Calu3 (cell line): ENCODE results near the gene NOP14. TPM values are rescaled to one million over a fixed set of nuclear protein-coding genes. Genes with fewer than 3 reads are reported as not detected.
"Not testable (repeated sequence)": the region's sequence is repeated elsewhere in the genome, so short reads cannot be mapped to it uniquely, and the experiment has no call there.

Experiments used
- BruUV-seq: library from RNA; stranded (reverse); fragments of 400-500 nt; replicated peaks from 2 replicates; lab custom pipeline; 2021; lab: Mats Ljungman, UMichigan
- CTCF ChIA-PET: fragments of 300-600 bp; sonication (Branson Sonifier 250); formaldehyde crosslinking; loops from one replicate; lab custom pipeline; 2022; ENCODE audit warnings: antibody characterized with exemption; lab: Charles Lee
- DNase-seq: peaks from one replicate; pipeline ENCODE4 v3.0.0; 2022
- H3K27ac Mint-ChIP-seq: one replicate; pipeline ENCODE4 v1.8.0; 2022; ENCODE audit warnings: mixed read lengths; ENCODE audit not compliant: unreplicated experiment
- H3K27me3 Mint-ChIP-seq: one replicate; pipeline ENCODE4 v1.8.0; 2022; ENCODE audit warnings: mixed read lengths; ENCODE audit not compliant: unreplicated experiment
- H3K36me3 Mint-ChIP-seq: one replicate; pipeline ENCODE4 v1.8.0; 2022; ENCODE audit warnings: mild to moderate bottlenecking, moderate library complexity, mixed read lengths; ENCODE audit not compliant: insufficient read depth, unreplicated experiment
- H3K4me1 Mint-ChIP-seq: one replicate; pipeline ENCODE4 v1.8.0; 2022; ENCODE audit warnings: mild to moderate bottlenecking, low read depth, mixed read lengths; ENCODE audit not compliant: unreplicated experiment
- H3K4me3 Mint-ChIP-seq: one replicate; pipeline ENCODE4 v1.8.0; 2022; ENCODE audit warnings: mild to moderate bottlenecking, low read depth, moderate library complexity, mixed read lengths; ENCODE audit not compliant: unreplicated experiment
- H3K9me3 Mint-ChIP-seq: one replicate; pipeline ENCODE4 v1.8.0; 2022; ENCODE audit warnings: low read depth, mixed read lengths; ENCODE audit not compliant: unreplicated experiment
- CTCF ChIP-seq: fragments of 200-600 bp; IDR thresholded peaks from one replicate; pipeline ENCODE4 v1.8.0; 2022; ENCODE audit warnings: antibody characterized with exemption; ENCODE audit not compliant: unreplicated experiment
- intact Hi-C: fragments of 100-400 bp; cut with micrococcal nuclease; formaldehyde crosslinking; loops from one replicate; pipeline ENCODE4 v1.10.0; 2022; ENCODE audit not compliant: unreplicated experiment
- total RNA-seq: library from RNA; stranded (reverse); gene quantifications from 2 replicates; pipeline ENCODE4 v1.2.3, GENCODE V29; 2022

The NOP14 gene
- total RNA-seq, 1 experiment from 2014 or later = 29.4 TPM

- H3K4me1 Mint-ChIP-seq = no peaks in the 10 kb centered on the region
- no peaks in the 10 kb centered on the region for H3K36me3 Mint-ChIP-seq
- H3K4me3 Mint-ChIP-seq = no peak overlapping the region
- CTCF ChIA-PET = no interaction called here
- H3K9me3 Mint-ChIP-seq = no peaks in the 10 kb centered on the region
- DNase-seq = no peak
- no peak overlapping the region for H3K27ac Mint-ChIP-seq
- H3K27me3 Mint-ChIP-seq = peaks cover 18% of the 10 kb centered on the region
- TF ChIP-seq CTCF = no peak
- intact Hi-C loops = no loop called here
- no TSS peak for BruUV-seq
Observed at GRCh38 chr4:2994917-2995316, 31.7 kb upstream of the NOP14 start.

- Mint-ChIP-seq H3K4me1 (no peaks in the 10 kb centered on the region), H3K36me3 (no peaks in the 10 kb centered on the region), H3K9me3 (no peaks in the 10 kb centered on the region), H3K27ac (no peak overlapping the region), H3K4me3 (no peak overlapping the region), H3K27me3 (peaks cover 18% of the 10 kb centered on the region)
- TF ChIP-seq CTCF = no peak
- BruUV-seq = no TSS peak
- CTCF ChIA-PET = no interaction called here
- intact Hi-C loops = no loop called here
- DNase-seq = no peak
Observed at GRCh38 chr4:2991243-2991642, 28.0 kb upstream of the NOP14 start.

- BruUV-seq, H3K36me3 Mint-ChIP-seq, H3K9me3 Mint-ChIP-seq, H3K27ac Mint-ChIP-seq, H3K4me1 Mint-ChIP-seq, H3K4me3 Mint-ChIP-seq, DNase-seq, intact Hi-C loops: not testable (repeated sequence)
- H3K27me3 Mint-ChIP-seq = peaks cover 23% of the 10 kb centered on the region
- CTCF ChIA-PET = interaction anchor here (0.5 kb wide), 1 partner anchor 893 kb away, joined by 4 read pairs; no protein-coding TSS in a partner anchor
Observed at GRCh38 chr4:2983715-2984114, 20.5 kb upstream of the NOP14 start.

GRCh38 chr4:2982012-2982411, 18.8 kb upstream of the NOP14 start:
- no peak for TF ChIP-seq CTCF
- no TSS peak for BruUV-seq
- no peaks in the 10 kb centered on the region for H3K9me3 Mint-ChIP-seq
- CTCF ChIA-PET = no interaction called here
- DNase-seq = no peak
- H3K4me3 Mint-ChIP-seq = no peak overlapping the region
- H3K36me3 Mint-ChIP-seq = no peaks in the 10 kb centered on the region
- no peak overlapping the region for H3K27ac Mint-ChIP-seq
- H3K27me3 Mint-ChIP-seq = peaks cover 23% of the 10 kb centered on the region
- intact Hi-C loops = no loop called here
- H3K4me1 Mint-ChIP-seq = no peaks in the 10 kb centered on the region

- no peaks in the 10 kb centered on the region for H3K9me3 Mint-ChIP-seq
- H3K27me3 Mint-ChIP-seq = peaks cover 23% of the 10 kb centered on the region
- no peaks in the 10 kb centered on the region for H3K36me3 Mint-ChIP-seq
- intact Hi-C loops = no loop called here
- H3K27ac Mint-ChIP-seq = no peak overlapping the region
- H3K4me1 Mint-ChIP-seq = no peaks in the 10 kb centered on the region
- no peak overlapping the region for H3K4me3 Mint-ChIP-seq
- no peak for DNase-seq
- CTCF ChIA-PET = no interaction called here
- no TSS peak for BruUV-seq
- no peak for TF ChIP-seq CTCF
Observed at GRCh38 chr4:2981256-2981819, 18.1 kb upstream of the NOP14 start.
